ENCODE data around the gene PCSK1. TPM values are rescaled to one million over a fixed set of nuclear protein-coding genes. Genes with fewer than 3 reads are reported as not detected.

Gene PCSK1
- total RNA-seq (2022; extraction: Qiagen RNA extraction) = 0.14 to 0.29 TPM (median 0.22 TPM) in 5 replicates

GRCh38 chr5:96433066-96433447 is at the start of gene PCSK1:
PCSK1 (minus strand) TSS chr5:96433248; CDS start chr5:96433042, 206 bp downstream.

Other genes with a start within 250 kb of the PCSK1 start
- gene CAST, start 229.1 kb upstream of the PCSK1 start, total RNA-seq (2022; extraction: Qiagen RNA extraction) = 138 to 185 TPM (median 177 TPM) in 5 replicates